ENCODE data around the gene ZBTB4.

ZBTB4 gene

DNA sequence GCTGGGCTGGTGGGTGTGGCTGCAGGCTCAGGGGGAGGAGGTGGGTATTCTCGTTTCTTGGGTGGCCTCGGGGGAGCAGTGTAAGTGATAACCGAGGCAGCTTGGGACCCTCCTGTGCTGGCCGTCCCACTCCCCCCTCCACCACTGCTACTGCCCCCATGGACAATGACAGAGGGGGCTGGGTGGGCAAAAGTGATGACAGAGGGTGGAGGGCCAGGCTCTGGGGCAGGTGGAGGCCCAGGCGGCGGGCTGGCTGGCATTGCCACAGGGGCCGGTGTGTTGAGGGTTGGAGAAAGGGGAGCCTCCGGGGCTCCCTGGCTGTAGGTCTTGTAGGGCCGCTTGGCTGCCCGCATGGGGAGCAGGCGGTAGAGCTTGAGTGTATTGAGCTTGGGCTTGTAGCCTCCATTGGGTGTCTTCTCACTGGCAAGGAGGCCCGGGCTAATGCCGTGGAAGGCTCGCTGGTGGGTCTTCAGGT is 16.0 kb downstream of the ZBTB4 start:
- H3K27ac ChIP-seq = no peak overlapping the region

DNA sequence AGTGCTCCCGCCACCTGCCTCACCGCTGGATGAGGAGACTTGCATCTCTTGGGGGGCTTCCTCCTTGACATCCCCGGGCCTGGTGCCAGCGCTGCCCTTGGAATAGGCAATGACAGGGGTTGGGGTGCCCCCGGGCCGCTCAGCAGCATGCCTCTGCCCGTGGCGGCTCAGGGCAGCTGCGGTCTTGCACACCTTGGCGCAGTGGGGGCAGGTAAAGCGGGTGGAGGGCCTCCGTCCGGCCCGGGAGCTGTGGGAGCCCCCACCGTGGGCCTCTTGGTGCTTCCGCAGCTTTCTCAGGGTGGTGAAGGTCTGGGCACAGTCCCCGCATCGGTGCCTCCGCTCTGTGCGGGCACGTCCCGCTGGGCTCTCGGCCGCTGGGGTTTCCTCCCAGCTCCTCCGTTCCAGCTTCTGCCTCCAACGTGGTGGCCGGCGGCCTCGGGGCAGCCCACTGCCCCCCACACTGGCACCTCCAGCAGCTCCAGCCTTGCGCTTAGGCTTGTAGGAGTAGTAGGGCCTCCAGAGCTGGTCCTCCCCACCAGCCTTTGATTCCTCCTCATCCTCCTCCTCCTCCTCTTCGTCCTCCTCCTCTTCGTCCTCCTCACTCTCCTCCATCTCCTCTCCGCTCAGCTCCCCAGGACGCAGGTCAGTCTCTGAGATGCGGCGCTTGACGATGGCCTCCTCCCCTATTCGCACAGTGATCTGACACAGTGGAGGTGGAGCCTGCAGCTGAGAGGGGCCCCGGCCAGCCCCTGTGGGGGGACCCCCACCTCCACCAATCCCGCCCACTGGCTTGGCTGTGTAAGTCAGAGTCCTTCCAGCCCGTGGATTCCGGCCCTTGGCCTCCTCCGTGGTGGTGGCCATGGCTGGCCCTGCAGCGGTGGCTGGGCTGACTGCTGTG is 16.7 kb downstream of the ZBTB4 start:
- TF ChIP-seq, protein P1, sequence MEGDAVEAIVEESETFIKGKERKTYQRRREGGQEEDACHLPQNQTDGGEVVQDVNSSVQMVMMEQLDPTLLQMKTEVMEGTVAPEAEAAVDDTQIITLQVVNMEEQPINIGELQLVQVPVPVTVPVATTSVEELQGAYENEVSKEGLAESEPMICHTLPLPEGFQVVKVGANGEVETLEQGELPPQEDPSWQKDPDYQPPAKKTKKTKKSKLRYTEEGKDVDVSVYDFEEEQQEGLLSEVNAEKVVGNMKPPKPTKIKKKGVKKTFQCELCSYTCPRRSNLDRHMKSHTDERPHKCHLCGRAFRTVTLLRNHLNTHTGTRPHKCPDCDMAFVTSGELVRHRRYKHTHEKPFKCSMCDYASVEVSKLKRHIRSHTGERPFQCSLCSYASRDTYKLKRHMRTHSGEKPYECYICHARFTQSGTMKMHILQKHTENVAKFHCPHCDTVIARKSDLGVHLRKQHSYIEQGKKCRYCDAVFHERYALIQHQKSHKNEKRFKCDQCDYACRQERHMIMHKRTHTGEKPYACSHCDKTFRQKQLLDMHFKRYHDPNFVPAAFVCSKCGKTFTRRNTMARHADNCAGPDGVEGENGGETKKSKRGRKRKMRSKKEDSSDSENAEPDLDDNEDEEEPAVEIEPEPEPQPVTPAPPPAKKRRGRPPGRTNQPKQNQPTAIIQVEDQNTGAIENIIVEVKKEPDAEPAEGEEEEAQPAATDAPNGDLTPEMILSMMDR (conservative IDR thresholded peaks at IDR 0.05) = no peak
- no peak for TF ChIP-seq ZFX (IDR thresholded peaks at IDR 0.05)
- no peak overlapping the region for H3K27ac ChIP-seq

More for the DNA sequence above, 16.0 kb downstream of the ZBTB4 start:
- TF ChIP-seq ZFX (IDR thresholded peaks at IDR 0.05) = no peak
- TF ChIP-seq, protein P1 (conservative IDR thresholded peaks at IDR 0.05) = no peak

DNA sequence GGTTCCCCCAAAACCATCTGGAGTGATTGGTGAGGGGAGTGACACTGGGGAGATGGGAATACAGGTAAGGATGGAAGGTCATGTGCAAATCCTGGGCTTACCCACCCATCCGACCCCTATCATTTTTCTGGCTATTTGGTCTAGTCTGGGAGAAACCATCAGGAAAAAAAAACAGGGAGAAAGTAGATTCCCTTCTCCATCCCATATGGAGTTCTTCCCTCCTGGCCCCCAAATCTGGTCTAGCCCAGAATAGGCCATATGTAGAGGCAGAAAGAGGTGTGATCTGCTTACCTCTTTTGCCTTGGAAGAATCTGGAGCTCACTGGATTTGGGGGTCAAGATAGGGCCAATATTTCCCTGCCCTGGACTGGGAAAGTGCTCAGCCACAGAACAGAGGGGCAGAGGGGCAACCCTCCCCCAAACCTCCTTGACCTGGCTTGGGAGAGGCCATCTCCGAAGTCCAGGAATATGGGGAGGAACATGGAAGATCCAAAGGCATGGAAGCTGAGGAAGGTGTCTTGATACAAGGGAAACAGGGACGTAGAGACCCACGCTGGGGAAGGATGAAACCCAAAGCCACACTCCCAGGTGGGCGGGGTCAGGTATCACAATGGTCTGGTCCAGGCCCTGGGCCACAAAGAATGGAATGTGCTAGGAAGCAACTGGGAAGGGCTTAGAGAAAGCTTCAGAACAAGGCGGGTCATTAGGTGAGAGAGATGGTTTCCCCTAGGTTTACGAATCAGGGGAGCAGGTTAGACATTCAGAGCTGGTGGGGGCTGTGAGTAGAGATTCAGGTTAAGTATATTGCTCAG is 18.4 kb downstream of the ZBTB4 start:
- TF ChIP-seq, protein P1 (conservative IDR thresholded peaks at IDR 0.05) = no peak
- TF ChIP-seq ZFX (IDR thresholded peaks at IDR 0.05) = no peak
- H3K27ac ChIP-seq = no peak overlapping the region

DNA sequence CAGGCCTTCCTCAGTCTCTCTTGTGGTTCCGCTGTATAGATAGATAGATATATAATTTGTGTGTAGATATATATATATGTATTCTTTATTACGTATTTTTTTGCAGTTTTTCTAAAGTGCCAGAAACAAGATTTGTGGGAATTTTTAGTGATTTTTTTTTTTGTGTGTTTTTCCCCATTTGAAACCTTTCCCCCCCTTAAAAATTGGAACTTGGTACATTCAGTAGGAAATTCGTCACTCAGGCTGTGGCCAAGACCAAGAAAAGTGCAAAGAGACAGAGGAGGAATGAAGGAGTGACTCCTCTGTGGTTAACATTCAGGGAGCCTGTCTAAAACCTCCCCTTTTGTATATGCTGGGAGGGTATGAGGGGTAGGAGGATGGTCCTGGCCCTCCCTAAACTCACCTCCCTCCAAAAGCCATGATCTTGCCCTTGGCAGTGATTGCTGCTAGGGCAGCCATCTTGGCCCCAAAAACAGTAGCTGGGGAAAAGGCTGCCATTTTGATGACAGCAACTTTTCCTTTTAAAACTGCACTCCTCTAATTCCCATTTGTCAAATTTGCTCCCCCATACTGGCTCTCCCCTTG is 19.4 kb downstream of the ZBTB4 start:
- TF ChIP-seq, protein P1 (conservative IDR thresholded peaks at IDR 0.05) = no peak
- TF ChIP-seq ZFX (IDR thresholded peaks at IDR 0.05) = no peak
- no peak overlapping the region for H3K27ac ChIP-seq

DNA sequence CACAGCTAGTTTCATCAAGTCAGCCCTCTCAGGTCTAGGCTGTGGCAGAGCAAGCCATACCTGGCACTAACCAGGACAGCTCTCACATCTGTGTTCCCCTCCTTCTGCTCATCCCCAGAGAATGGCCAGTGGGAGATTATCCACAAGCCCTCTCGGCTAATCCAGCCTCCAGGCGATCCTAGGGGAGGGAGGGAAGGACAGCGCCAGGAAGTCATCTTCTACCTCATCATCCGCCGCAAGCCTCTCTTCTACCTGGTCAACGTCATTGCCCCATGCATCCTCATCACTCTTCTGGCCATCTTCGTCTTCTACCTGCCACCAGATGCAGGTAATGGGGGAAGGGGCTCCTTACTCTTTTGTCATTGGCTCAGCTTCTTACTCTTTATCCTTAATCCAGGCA is 31.0 kb downstream of the ZBTB4 start:
- TF ChIP-seq, protein P1 (conservative IDR thresholded peaks at IDR 0.05) = no peak
- no peak for TF ChIP-seq ZFX (IDR thresholded peaks at IDR 0.05)
- no peak overlapping the region for H3K27ac ChIP-seq

DNA sequence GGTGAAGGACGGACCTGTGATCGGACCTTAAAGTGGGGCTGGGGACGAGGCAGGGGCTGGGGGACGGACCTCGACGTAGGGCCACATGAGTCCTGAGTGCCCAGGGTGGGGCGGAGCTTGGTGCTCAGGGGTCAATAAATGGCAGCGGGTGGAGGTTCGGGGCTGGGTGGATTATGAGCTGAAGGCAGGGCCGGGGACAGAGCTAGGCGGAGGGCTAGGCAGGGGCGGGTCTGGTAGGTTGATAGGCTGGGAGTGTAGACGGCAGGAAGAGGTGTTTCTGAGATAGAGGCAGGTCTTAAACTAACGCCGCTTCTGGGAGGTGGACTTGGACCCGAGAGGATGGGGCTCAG is 33.8 kb downstream of the ZBTB4 start:
- H3K27ac ChIP-seq = no peak overlapping the region
- TF ChIP-seq, protein P1 (conservative IDR thresholded peaks at IDR 0.05) = no peak
- TF ChIP-seq ZFX (IDR thresholded peaks at IDR 0.05) = no peak
